ENCODE results near the gene CCDC112.

CCDC112 gene

GRCh38 chr5:115317736-115318135 is 21.3 kb upstream of the CCDC112 start:
- H3K4me3 ChIP-seq (ENCODE audit: low read length), result no peak overlapping the region
- DNase-seq (ENCODE audit: low read depth), result no peak
- TF ChIP-seq CTCF (conservative IDR thresholded peaks at IDR 0.05; ENCODE audit: low read length), result no peak

- no peak overlapping the region for H3K4me3 ChIP-seq (ENCODE audit: low read length)
- TF ChIP-seq CTCF (conservative IDR thresholded peaks at IDR 0.05; ENCODE audit: low read length), result no peak
- peak; percentile 10 for DNase-seq (ENCODE audit: low read depth)
Measured at GRCh38 chr5:115317320-115317719, 20.9 kb upstream of the CCDC112 start.

- DNase-seq (ENCODE audit: low read depth), result no peak
- H3K4me3 ChIP-seq (ENCODE audit: low read length), result no peak overlapping the region
Measured at GRCh38 chr5:115313632-115314031, 17.2 kb upstream of the CCDC112 start.

GRCh38 chr5:115313052-115313451 is 16.6 kb upstream of the CCDC112 start:
- no peak for TF ChIP-seq CTCF (conservative IDR thresholded peaks at IDR 0.05; ENCODE audit: low read length)
- no peak for DNase-seq (ENCODE audit: low read depth)
- no peak overlapping the region for H3K4me3 ChIP-seq (ENCODE audit: low read length)

More at GRCh38 chr5:115313632-115314031, 17.2 kb upstream of the CCDC112 start:
- TF ChIP-seq CTCF (conservative IDR thresholded peaks at IDR 0.05; ENCODE audit: low read length), result no peak

- H3K4me3 ChIP-seq (ENCODE audit: low read length), result no peak overlapping the region
- peak; percentile 52 for DNase-seq (ENCODE audit: low read depth)
- peak; percentile 71 for TF ChIP-seq CTCF (conservative IDR thresholded peaks at IDR 0.05; ENCODE audit: low read length)
Measured at GRCh38 chr5:115309751-115310370, 13.4 kb upstream of the CCDC112 start.

GRCh38 chr5:115308815-115309214 is 12.4 kb upstream of the CCDC112 start:
- TF ChIP-seq CTCF (conservative IDR thresholded peaks at IDR 0.05; ENCODE audit: low read length), result no peak
- no peak overlapping the region for H3K4me3 ChIP-seq (ENCODE audit: low read length)
- no peak for DNase-seq (ENCODE audit: low read depth)

GRCh38 chr5:115306011-115306536 is 9.6 kb upstream of the CCDC112 start:
- TF ChIP-seq CTCF (conservative IDR thresholded peaks at IDR 0.05; ENCODE audit: low read length), result no peak
- H3K4me3 ChIP-seq (ENCODE audit: low read length), result no peak overlapping the region
- no peak for DNase-seq (ENCODE audit: low read depth)
